Measurements from ENCODE around the gene RPLP2. TPM values are rescaled to one million over a fixed set of nuclear protein-coding genes. Genes with fewer than 3 reads are reported as not detected.

RPLP2 gene
- total RNA-seq, 1 donor from 2014 or later: 2,188 TPM

DNA sequence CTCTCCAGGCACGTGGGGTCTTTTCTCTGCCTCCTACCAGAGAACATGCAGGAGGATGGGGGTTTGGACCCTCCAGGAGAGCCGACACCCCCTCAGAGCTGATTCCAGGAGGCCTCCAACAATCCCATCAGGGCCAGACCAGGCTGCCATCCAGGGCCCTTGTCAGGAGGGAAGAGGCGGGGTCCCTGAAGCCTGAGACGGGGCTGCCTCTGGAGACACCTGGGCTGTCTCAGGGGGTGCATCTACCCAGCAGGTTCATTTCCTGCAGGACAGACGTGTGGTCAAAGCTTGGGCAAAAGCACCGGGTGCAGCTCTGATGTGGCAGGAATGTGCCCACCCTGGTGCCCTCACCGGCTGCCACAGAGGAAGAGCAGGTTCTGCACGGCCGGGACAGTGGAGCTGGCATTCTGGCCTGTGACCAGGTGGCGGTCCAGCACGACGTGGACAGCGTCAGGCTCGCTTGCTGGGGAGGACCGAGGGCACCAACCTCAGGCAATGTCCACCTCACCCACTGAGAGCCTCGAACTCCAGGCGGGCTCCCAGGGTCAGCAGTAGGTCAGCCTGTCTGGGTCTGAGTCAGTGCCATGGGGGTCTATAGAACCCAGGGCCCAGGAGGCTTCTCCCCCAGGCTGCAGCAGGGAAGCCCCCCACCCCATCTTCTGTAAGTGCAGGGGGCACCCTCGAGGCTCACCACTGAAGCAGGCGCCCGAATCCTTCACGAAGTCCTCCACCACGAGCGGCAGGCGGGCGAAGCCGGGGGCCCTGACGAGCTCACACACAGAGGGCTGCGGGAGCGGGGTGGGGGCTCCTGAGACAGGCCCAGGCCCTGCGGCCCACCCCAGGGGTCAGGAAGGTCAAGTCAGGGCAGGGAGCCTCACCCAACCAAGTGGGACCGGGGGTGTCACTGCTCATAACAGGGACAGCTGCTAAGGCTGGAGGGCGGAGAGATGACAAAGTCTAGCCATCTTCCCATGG is 38.8 kb upstream of the RPLP2 start:
- DNase-seq (ENCODE audit: low spot score): no peak
- TF ChIP-seq, protein P1, sequence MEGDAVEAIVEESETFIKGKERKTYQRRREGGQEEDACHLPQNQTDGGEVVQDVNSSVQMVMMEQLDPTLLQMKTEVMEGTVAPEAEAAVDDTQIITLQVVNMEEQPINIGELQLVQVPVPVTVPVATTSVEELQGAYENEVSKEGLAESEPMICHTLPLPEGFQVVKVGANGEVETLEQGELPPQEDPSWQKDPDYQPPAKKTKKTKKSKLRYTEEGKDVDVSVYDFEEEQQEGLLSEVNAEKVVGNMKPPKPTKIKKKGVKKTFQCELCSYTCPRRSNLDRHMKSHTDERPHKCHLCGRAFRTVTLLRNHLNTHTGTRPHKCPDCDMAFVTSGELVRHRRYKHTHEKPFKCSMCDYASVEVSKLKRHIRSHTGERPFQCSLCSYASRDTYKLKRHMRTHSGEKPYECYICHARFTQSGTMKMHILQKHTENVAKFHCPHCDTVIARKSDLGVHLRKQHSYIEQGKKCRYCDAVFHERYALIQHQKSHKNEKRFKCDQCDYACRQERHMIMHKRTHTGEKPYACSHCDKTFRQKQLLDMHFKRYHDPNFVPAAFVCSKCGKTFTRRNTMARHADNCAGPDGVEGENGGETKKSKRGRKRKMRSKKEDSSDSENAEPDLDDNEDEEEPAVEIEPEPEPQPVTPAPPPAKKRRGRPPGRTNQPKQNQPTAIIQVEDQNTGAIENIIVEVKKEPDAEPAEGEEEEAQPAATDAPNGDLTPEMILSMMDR (IDR thresholded peaks at IDR 0.05; ENCODE audit: unreplicated experiment): no peak
- no peak overlapping the region for H3K4me3 Mint-ChIP-seq (ENCODE audit: unreplicated experiment)
- no peak overlapping the region for H3K27ac Mint-ChIP-seq (ENCODE audit: unreplicated experiment)
- H3K36me3 Mint-ChIP-seq (ENCODE audit: low read depth, unreplicated experiment): no peaks in the 10 kb centered on the region
- peaks cover 3% of the 10 kb centered on the region for H3K4me1 Mint-ChIP-seq (ENCODE audit: unreplicated experiment)
- H3K9me3 Mint-ChIP-seq (ENCODE audit: unreplicated experiment): no peaks in the 10 kb centered on the region
- H3K27me3 Mint-ChIP-seq (ENCODE audit: unreplicated experiment): peaks cover 2% of the 10 kb centered on the region

DNA sequence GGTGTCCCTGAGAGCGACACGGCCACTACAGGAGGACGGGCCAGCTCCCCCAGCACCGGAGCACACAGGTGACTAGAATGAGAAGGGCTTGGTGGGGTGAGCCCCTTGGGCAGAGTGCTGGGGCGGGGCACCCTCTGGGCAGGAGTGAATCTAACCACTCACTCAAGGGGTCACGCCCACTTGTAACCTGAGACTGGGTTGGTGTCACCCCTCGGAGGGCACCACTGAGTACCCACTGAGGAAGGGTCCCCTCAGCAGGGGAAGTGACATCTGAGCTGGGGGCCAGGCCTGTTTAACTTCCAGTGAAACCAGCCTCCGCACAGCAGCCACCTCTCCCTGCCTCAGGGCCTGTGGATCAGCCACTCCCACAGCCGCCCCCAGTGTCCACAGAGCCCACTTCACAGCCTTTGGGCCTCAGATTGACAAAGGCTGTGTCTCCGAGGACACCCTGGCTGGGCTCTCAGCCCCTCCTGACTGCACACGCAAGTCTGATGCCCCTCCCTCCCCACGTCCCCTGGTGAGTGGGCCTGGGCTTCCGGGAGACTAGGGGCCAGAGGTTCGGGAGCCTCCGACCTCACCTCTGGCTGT is 38.1 kb upstream of the RPLP2 start:
- no peak overlapping the region for H3K27ac Mint-ChIP-seq (ENCODE audit: unreplicated experiment)
- TF ChIP-seq, protein P1 (IDR thresholded peaks at IDR 0.05; ENCODE audit: unreplicated experiment): no peak
- H3K4me3 Mint-ChIP-seq (ENCODE audit: unreplicated experiment): no peak overlapping the region
- peaks cover 6% of the 10 kb centered on the region for H3K27me3 Mint-ChIP-seq (ENCODE audit: unreplicated experiment)
- H3K4me1 Mint-ChIP-seq (ENCODE audit: unreplicated experiment): peaks cover 7% of the 10 kb centered on the region
- no peaks in the 10 kb centered on the region for H3K36me3 Mint-ChIP-seq (ENCODE audit: low read depth, unreplicated experiment)
- no peaks in the 10 kb centered on the region for H3K9me3 Mint-ChIP-seq (ENCODE audit: unreplicated experiment)
- DNase-seq (ENCODE audit: low spot score): no peak

- DNase-seq (ENCODE audit: low spot score): no peak
- Mint-ChIP-seq H3K4me1 (ENCODE audit: unreplicated experiment) (peaks cover 7% of the 10 kb centered on the region), H3K4me3 (ENCODE audit: unreplicated experiment) (no peak overlapping the region), H3K9me3 (ENCODE audit: unreplicated experiment) (no peaks in the 10 kb centered on the region), H3K27ac (ENCODE audit: unreplicated experiment) (no peak overlapping the region), H3K27me3 (ENCODE audit: unreplicated experiment) (peaks cover 6% of the 10 kb centered on the region), H3K36me3 (ENCODE audit: low read depth, unreplicated experiment) (no peaks in the 10 kb centered on the region)
- TF ChIP-seq, protein P1 (IDR thresholded peaks at IDR 0.05; ENCODE audit: unreplicated experiment): no peak
Measured at GRCh38 chr11:772429-773390, 37.1 kb upstream of the RPLP2 start.

- H3K27ac Mint-ChIP-seq (ENCODE audit: unreplicated experiment): no peak overlapping the region
- H3K9me3 Mint-ChIP-seq (ENCODE audit: unreplicated experiment): no peaks in the 10 kb centered on the region
- H3K4me1 Mint-ChIP-seq (ENCODE audit: unreplicated experiment): peaks cover 7% of the 10 kb centered on the region
- H3K4me3 Mint-ChIP-seq (ENCODE audit: unreplicated experiment): no peak overlapping the region
- H3K36me3 Mint-ChIP-seq (ENCODE audit: low read depth, unreplicated experiment): no peaks in the 10 kb centered on the region
- H3K27me3 Mint-ChIP-seq (ENCODE audit: unreplicated experiment): peaks cover 6% of the 10 kb centered on the region
- DNase-seq (ENCODE audit: low spot score): no peak
- TF ChIP-seq, protein P1 (IDR thresholded peaks at IDR 0.05; ENCODE audit: unreplicated experiment): no peak
Measured at GRCh38 chr11:773425-773824, 36.3 kb upstream of the RPLP2 start.

All from endothelial cell (in vitro differentiated cells).